HG03280 (cell line): ENCODE measurements around the gene SYNJ2.

Experiments
- ATAC-seq: cut with Tn5 transposase; IDR thresholded peaks from one replicate; pipeline ENCODE4 v1.9.1; 2021; ENCODE audit warnings: mild to moderate bottlenecking, moderate library complexity; ENCODE audit not compliant: unreplicated experiment

Gene SYNJ2

DNA sequence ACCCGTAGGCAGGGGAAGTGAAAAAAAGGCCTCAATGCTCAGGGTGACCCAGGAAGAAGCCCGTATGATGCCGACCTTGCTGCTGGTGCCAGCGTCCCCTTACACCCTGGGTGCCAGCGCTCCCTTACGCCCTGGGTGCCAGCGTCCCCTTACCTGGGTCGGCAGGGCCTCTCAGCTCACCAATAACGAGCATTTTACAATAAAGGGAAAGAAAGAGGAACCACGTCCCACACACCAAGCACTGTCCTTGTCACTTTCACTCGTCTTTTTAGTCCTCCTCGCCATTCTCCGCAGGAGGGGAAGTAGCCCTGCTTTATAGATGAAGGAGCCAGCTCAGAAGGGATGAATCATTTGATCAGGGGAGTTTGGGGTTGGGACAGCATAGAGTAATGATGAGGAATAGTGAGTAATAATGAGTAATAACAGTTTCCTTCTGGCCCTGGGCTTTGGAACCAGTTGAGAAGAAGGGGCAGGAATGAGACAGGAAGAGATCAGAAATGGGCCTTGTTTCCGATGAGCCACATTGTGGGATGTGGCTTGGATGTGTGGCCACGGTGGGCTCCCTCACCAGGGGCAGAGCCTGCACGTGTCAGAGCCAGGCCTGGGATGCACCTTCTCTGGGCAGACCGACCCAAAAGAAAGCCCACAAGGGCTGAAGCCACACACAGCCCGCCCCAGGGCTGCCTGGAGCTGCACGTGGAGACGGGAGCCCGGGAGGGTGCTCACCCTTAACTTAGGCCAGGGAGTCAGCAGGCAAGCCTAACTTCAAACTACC, 75.7 kb downstream of the SYNJ2 start:
- ATAC-seq = no peak

GRCh38 chr6:158058171-158058651, 76.5 kb downstream of the SYNJ2 start:
- ATAC-seq = no peak

DNA sequence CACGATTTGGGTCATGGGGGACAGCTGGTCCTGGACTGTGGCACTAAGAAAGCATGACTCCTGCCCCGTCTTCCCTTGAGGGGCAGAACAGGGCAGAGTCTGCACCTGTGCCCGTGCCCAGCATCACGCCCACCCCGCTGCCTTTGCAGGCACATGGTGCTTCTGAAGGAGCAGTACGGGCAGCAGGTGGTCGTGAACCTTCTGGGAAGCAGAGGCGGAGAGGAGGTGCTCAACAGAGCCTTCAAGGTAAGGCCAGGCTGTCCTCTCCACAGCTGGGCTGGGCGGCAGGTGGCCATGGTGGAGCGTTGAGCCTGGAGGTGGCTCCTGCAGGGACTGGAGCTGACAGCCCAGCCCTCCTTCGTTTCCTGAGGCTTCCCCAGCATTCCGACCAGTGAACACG, 77.4 kb downstream of the SYNJ2 start:
- ATAC-seq = no peak

DNA sequence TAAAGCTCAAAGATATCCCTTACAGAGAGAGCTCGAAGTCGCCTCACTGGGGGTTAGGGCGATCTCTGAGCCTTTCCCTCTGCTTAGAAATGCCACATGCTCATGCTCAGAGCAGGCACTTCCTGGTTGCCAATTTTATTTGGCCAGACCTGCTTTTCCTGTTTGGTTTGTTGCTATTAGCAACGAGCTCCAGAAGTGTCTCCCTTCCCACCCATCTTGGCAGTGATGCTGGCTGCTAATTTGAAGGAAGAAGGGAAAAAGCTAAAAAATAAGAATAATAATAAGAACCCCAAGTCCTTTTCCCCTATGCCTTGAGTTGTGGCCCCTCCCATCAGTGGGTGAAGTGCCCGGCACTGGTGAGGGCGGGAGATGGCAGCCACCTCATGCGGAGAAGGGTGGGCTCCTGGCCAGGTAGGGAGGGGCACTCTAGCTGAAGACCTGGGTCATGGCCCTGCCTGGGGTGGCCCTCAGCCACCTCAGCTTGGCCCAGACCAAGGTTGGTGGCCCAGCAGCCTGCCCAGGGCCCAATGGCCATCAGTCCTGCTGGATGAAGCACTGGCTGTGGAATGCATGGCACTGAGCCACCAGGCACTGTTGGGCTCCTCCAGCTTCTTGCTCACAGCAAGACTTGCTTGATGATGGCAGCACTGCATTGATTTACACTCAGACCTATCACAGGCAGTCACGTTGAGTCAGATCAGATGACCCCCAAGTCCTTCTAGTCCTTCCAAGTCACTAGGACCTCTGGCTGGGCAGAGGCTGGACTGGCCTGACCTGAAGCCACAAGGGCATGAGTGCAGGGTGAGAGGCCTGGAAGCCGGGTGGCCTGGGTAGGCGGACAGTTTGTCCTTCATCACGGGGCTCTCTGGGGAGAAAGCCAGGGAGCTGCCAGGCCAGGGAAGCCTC, 79.0 kb downstream of the SYNJ2 start:
- ATAC-seq = no peak

DNA sequence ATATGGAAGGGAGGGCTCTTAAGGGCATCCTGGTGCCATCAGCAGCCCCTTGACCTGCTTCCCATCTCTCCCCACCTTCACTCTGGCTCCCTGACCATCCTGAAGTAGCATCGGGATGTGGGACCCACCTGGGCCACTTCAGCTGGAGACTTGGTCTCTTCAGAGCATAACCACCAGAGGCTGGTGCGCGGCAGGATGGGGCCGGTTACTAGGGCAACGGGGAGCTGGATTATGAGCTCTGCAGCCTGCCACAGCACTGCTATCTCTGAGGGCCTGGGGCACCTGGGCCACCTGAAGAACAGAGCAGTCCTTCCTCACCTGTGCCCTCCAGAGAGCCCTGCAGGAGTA, 79.7 kb downstream of the SYNJ2 start:
- no peak for ATAC-seq

DNA sequence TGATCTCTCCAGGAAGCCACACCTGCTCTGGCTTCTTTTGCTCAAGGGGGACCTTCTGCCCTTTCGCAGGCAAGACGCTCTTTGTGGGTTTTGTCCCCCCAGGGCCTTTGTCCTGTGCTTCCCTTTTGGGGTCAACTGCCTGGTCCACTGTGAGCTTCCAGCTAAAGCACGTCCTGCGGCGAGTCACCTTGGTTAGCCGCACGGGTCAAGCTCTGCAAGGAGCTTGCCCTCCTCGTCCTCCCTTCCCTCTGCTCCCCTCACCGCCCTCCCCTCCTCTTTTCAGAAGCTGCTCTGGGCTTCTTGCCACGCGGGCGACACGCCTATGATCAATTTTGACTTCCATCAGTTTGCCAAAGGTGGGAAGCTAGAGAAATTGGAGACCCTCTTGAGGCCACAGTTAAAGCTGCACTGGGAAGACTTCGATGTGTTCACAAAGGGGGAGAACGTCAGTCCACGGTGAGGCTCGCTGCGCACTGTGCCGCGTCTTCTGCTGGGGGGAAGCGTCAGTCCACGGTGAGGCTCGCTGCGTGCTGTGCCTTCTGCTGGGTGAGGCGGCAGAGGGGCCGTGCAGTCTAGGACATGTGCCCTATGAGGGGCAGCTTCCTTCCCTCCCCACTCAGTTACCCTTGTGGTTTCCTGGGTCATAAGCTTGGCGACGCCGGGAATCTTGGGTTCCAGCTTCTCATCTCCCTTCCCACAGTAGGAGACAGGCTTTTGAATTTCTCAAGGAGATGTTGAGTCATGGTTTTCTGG, 80.2 kb downstream of the SYNJ2 start:
- no peak for ATAC-seq

DNA sequence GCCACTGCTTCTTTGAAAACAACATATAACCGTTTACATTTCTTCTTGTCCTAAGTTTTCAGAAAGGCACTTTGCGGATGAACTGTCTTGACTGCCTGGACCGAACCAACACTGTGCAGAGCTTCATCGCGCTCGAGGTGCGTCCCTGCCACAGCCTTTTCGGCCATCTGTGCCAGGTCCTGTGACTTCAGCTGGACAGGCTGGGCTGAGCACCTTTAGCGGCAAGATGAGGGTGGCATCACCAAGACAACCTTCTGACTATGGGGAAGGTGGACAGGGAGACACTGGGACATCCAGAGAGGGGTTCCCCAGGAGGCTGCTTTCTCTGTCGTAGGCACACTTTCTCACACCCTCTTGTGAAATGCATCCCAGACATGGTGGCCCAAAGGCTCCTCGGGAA, 82.1 kb downstream of the SYNJ2 start:
- ATAC-seq = no peak

DNA sequence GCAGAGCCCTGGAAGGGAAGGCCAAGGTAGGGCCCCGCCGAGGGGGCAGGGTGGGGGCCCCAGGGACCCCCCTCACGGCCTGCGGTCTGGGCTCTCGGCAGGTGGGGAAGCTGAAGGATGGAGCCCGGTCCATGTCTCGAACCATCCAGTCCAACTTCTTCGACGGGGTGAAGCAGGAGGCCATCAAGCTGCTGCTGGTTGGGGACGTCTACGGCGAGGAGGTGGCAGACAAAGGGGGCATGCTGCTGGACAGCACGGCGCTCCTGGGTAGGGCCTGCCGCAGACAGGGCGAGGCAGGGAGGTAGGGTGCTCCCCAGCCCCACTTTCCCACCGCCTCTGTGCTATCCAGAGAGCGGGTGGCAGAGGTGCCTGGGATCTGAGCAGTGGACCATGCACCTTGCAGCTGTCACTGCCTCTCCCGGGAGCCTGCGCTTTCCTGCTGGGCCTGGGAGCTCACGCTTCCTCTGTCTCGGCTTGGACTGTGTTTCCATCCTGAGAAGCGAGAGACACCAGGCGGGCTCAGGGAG, 83.1 kb downstream of the SYNJ2 start:
- no peak for ATAC-seq

- no peak for ATAC-seq
Measured at GRCh38 chr6:158066136-158066781, 84.6 kb downstream of the SYNJ2 start.

GRCh38 chr6:158067436-158068015, 85.9 kb downstream of the SYNJ2 start:
- no peak for ATAC-seq

- ATAC-seq = no peak
Measured at GRCh38 chr6:158068156-158068892, 86.7 kb downstream of the SYNJ2 start.

- ATAC-seq = no peak
Measured at GRCh38 chr6:158068893-158069799, 87.5 kb downstream of the SYNJ2 start.

GRCh38 chr6:158069800-158070195, 88.1 kb downstream of the SYNJ2 start:
- no peak for ATAC-seq

DNA sequence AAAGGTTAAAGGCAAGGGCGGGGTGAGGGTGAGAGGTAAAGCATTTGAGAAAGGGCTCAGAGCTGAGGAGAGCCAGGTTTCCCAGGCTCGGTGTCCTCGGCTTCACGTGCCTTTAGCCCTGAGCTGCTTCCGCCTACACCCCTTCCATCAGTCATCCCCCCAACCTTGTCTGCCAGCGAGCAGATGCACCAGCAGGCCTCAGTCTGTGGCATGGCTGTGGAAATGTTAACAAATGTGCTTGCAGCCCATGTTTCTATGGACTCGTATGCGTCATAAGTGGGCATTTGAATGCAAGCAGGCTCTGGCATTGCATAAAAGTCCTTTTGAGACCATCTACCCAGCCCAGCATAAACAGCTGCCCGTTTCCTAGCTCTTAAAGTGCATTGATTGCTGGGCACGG, 88.8 kb downstream of the SYNJ2 start:
- no peak for ATAC-seq

- no peak for ATAC-seq
Measured at GRCh38 chr6:158071121-158072082, 89.7 kb downstream of the SYNJ2 start.

DNA sequence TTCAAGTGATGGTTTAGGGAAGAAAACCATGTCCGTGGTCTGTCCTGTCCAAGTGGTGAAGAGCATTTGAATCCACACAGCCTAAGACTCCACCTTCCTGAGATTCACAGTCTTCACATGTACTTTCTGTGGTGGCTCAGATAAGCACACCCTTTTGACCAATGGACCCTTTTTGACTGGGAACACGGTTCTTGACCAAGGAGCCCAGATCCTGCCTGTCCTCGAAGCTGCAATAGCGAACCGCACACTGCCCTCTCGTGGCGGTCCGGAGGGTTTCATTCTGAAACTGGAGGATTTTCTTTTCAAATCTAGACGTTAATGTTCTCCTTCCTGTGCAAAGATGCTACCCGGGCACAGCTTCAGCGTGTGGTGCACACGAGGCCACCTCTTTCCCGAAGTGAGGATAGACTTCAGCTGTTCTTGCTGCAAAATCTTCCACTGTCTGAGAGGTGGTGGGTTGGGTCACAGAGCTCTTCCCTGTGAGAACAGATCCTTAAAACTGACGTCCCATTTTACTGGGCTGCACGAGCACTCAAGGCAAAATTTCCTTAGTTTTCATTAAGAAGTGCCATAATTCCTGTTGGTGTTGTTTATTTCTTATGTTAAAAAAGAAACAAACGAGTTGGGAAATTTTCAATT, 90.5 kb downstream of the SYNJ2 start:
- ATAC-seq = peak; percentile 65

GRCh38 chr6:158073776-158074175, 92.1 kb downstream of the SYNJ2 start:
- ATAC-seq = no peak
